IPS-20b (cell line): ENCODE data around the gene METTL23.
A peak's percentile ranks its signal among the peaks of the same experiment; 100 is the strongest.
"Not testable (repeated sequence)": the region's sequence is repeated elsewhere in the genome, so short reads cannot be mapped to it uniquely, and the experiment has no call there.

ENCODE experiments used
- H3K27ac ChIP-seq: one replicate; pipeline ENCODE4 v1.5.1; 2013; ENCODE audit warnings: low read length
- H3K27me3 ChIP-seq: 2 replicates; pipeline ENCODE4 v1.6.1; 2013; ENCODE audit warnings: mild to moderate bottlenecking, low read length, inconsistent platforms; ENCODE audit not compliant: insufficient read depth
- H3K36me3 ChIP-seq: 2 replicates; pipeline ENCODE4 v1.6.1; 2013; ENCODE audit warnings: low read depth, mild to moderate bottlenecking, inconsistent platforms, low read length, moderate library complexity; ENCODE audit not compliant: insufficient read depth
- H3K4me1 ChIP-seq: 2 replicates; pipeline ENCODE4 v1.6.1; 2013; ENCODE audit warnings: mild to moderate bottlenecking, control low read depth, inconsistent platforms, low read length, moderate library complexity; ENCODE audit not compliant: insufficient read depth
- H3K4me3 ChIP-seq: 2 replicates; pipeline ENCODE4 v1.5.1; 2013; ENCODE audit warnings: mild to moderate bottlenecking, low read length, inconsistent platforms
- H3K9ac ChIP-seq: 2 replicates; pipeline ENCODE4 v1.6.1; 2013; ENCODE audit warnings: low read depth, mild to moderate bottlenecking, inconsistent platforms, low read length, moderate library complexity
- H3K9me3 ChIP-seq: 2 replicates; pipeline ENCODE4 v1.6.1; 2013; ENCODE audit warnings: mild to moderate bottlenecking, low read depth, low read length, inconsistent platforms; ENCODE audit not compliant: insufficient read depth

METTL23 gene

GRCh38 chr17:76732734-76733617 is 6.3 kb downstream of the METTL23 start:
- Histone ChIP-seq H3K9me3 (no peaks in the 10 kb centered on the region), H3K36me3 (peaks cover 63% of the 10 kb centered on the region), H3K27me3 (no peaks in the 10 kb centered on the region), H3K27ac (no peak overlapping the region), H3K4me3 (peak overlapping the region; percentile 92), H3K4me1 (peaks cover 6% of the 10 kb centered on the region; the same call in 1 of the 2 replicates), H3K9ac (no peak overlapping the region)

GRCh38 chr17:76733618-76733957 is 6.9 kb downstream of the METTL23 start:
- no peak overlapping the region; the same call in 1 of the 2 replicates for H3K9ac ChIP-seq
- no peaks in the 10 kb centered on the region for H3K9me3 ChIP-seq
- peaks cover 8% of the 10 kb centered on the region; the same call in 1 of the 2 replicates for H3K4me1 ChIP-seq
- H3K27ac ChIP-seq, result no peak overlapping the region
- H3K27me3 ChIP-seq, result no peaks in the 10 kb centered on the region
- H3K4me3 ChIP-seq, result peak overlapping the region; percentile 92
- peaks cover 63% of the 10 kb centered on the region for H3K36me3 ChIP-seq

GRCh38 chr17:76734080-76734840 is 7.6 kb downstream of the METTL23 start:
- Histone ChIP-seq H3K4me1 (peaks cover 14% of the 10 kb centered on the region), H3K9ac (peak overlapping the region; percentile 99; the same call in 1 of the 2 replicates), H3K9me3 (no peaks in the 10 kb centered on the region), H3K36me3 (peaks cover 61% of the 10 kb centered on the region), H3K27me3 (no peaks in the 10 kb centered on the region), H3K4me3 (peak overlapping the region; percentile 92), H3K27ac (no peak overlapping the region)

GRCh38 chr17:76735006-76735405 is 8.4 kb downstream of the METTL23 start:
- Histone ChIP-seq H3K4me3 (peak overlapping the region; percentile 92), H3K27me3 (no peaks in the 10 kb centered on the region), H3K36me3 (peaks cover 57% of the 10 kb centered on the region)

GRCh38 chr17:76735586-76736348 is 9.1 kb downstream of the METTL23 start:
- H3K4me3 ChIP-seq, result peak overlapping the region; percentile 92
- no peaks in the 10 kb centered on the region for H3K9me3 ChIP-seq
- peak overlapping the region; percentile 99 for H3K9ac ChIP-seq
- peak overlapping the region; percentile 82 for H3K27ac ChIP-seq
- peaks cover 14% of the 10 kb centered on the region for H3K4me1 ChIP-seq
- no peaks in the 10 kb centered on the region for H3K27me3 ChIP-seq
- H3K36me3 ChIP-seq, result peaks cover 53% of the 10 kb centered on the region

More at GRCh38 chr17:76735006-76735405, 8.4 kb downstream of the METTL23 start:
- H3K9me3 ChIP-seq, result no peaks in the 10 kb centered on the region
- peak overlapping the region; percentile 99; the same call in 1 of the 2 replicates for H3K9ac ChIP-seq
- H3K4me1 ChIP-seq, result peaks cover 14% of the 10 kb centered on the region
- H3K27ac ChIP-seq, result no peak overlapping the region

GRCh38 chr17:76736349-76737081 is 9.9 kb downstream of the METTL23 start:
- Histone ChIP-seq H3K4me1 (peaks cover 14% of the 10 kb centered on the region), H3K9me3 (no peaks in the 10 kb centered on the region), H3K36me3 (peaks cover 53% of the 10 kb centered on the region), H3K4me3 (peak overlapping the region; percentile 92), H3K27ac (peak overlapping the region; percentile 82), H3K9ac (peak overlapping the region; percentile 99), H3K27me3 (no peaks in the 10 kb centered on the region)

GRCh38 chr17:76737082-76737675 is 10.5 kb downstream of the METTL23 start, which contains the start of gene SRSF2:
Gene SRSF2 (minus strand): TSS chr17:76737331. CDS start chr17:76737160, 171 bp downstream.
- no peaks in the 10 kb centered on the region for H3K27me3 ChIP-seq
- H3K9ac ChIP-seq, result peak within 1 kb of the TSS; percentile 99
- H3K27ac ChIP-seq, result peak within 1 kb of the TSS; percentile 82
- no peaks in the 10 kb centered on the region for H3K9me3 ChIP-seq
- peaks cover 14% of the 10 kb centered on the region for H3K4me1 ChIP-seq
- peaks cover 53% of the 10 kb centered on the region for H3K36me3 ChIP-seq
- H3K4me3 ChIP-seq, result peak within 1 kb of the TSS; percentile 92

- peak within 1 kb of the TSS; percentile 82 for H3K27ac ChIP-seq
- peaks cover 14% of the 10 kb centered on the region for H3K4me1 ChIP-seq
- peaks cover 52% of the 10 kb centered on the region for H3K36me3 ChIP-seq
- no peaks in the 10 kb centered on the region for H3K9me3 ChIP-seq
- H3K4me3 ChIP-seq, result peak within 1 kb of the TSS; percentile 92
- peak within 1 kb of the TSS; percentile 99 for H3K9ac ChIP-seq
- no peaks in the 10 kb centered on the region for H3K27me3 ChIP-seq
Measured at GRCh38 chr17:76737676-76738467, 11.2 kb downstream of the METTL23 start, which contains the start of gene MFSD11. Gene MFSD11 (plus strand): TSS chr17:76738119. CDS start chr17:76738353, 234 bp downstream.

GRCh38 chr17:76738468-76738850 is 11.8 kb downstream of the METTL23 start:
- Histone ChIP-seq H3K4me3 (peak overlapping the region; percentile 81), H3K4me1 (peaks cover 12% of the 10 kb centered on the region), H3K27me3 (no peaks in the 10 kb centered on the region), H3K9ac (peak overlapping the region; percentile 97), H3K36me3 (peaks cover 47% of the 10 kb centered on the region), H3K27ac (no peak overlapping the region), H3K9me3 (no peaks in the 10 kb centered on the region)

GRCh38 chr17:76739568-76740115 is 13.0 kb downstream of the METTL23 start:
- H3K4me3 ChIP-seq, result peak overlapping the region; percentile 81; the same call in 1 of the 2 replicates
- H3K4me1 ChIP-seq, H3K27me3 ChIP-seq, H3K9ac ChIP-seq, H3K27ac ChIP-seq, H3K9me3 ChIP-seq: not testable (repeated sequence)
- peaks cover 46% of the 10 kb centered on the region for H3K36me3 ChIP-seq
